ENCODE results near the gene STARD13. TPM values are rescaled to one million over a fixed set of nuclear protein-coding genes. Genes with fewer than 3 reads are reported as not detected.
"Not testable (repeated sequence)": the region's sequence is repeated elsewhere in the genome, so short reads cannot be mapped to it uniquely, and the experiment has no call there.

Gene STARD13
- total RNA-seq, 1 donor from 2014 or later: 50.1 TPM

GRCh38 chr13:33178209-33178840, 107.2 kb downstream of the STARD13 start:
- DNase-seq (ENCODE audit: low spot score): no peak

- DNase-seq (ENCODE audit: low spot score): not testable (repeated sequence)
Measured at GRCh38 chr13:33177340-33178208, 108.0 kb downstream of the STARD13 start.

- no peak for DNase-seq (ENCODE audit: low spot score)
Measured at GRCh38 chr13:33176526-33176925, 109.0 kb downstream of the STARD13 start.

GRCh38 chr13:33175991-33176390, 109.6 kb downstream of the STARD13 start:
- DNase-seq (ENCODE audit: low spot score): no peak

GRCh38 chr13:33174931-33175330, 110.6 kb downstream of the STARD13 start:
- no peak for DNase-seq (ENCODE audit: low spot score)

- no peak for DNase-seq (ENCODE audit: low spot score)
Measured at GRCh38 chr13:33174491-33174890, 111.1 kb downstream of the STARD13 start.

- no peak for DNase-seq (ENCODE audit: low spot score)
Measured at GRCh38 chr13:33172911-33173310, 112.6 kb downstream of the STARD13 start.

- DNase-seq (ENCODE audit: low spot score): no peak
Measured at GRCh38 chr13:33172400-33172799, 113.2 kb downstream of the STARD13 start.

- DNase-seq (ENCODE audit: low spot score): no peak
Measured at GRCh38 chr13:33169273-33169980, 116.1 kb downstream of the STARD13 start.

GRCh38 chr13:33168321-33168960, 117.1 kb downstream of the STARD13 start:
- no peak for DNase-seq (ENCODE audit: low spot score)

GRCh38 chr13:33167491-33167890, 118.1 kb downstream of the STARD13 start:
- DNase-seq (ENCODE audit: low spot score): no peak

- no peak for DNase-seq (ENCODE audit: low spot score)
Measured at GRCh38 chr13:33165787-33166186, 119.8 kb downstream of the STARD13 start.

- no peak for DNase-seq (ENCODE audit: low spot score)
Measured at GRCh38 chr13:33164331-33164730, 121.2 kb downstream of the STARD13 start.

GRCh38 chr13:33162725-33163124, 122.8 kb downstream of the STARD13 start:
- not testable (repeated sequence) for DNase-seq (ENCODE audit: low spot score)

- no peak for DNase-seq (ENCODE audit: low spot score)
Measured at GRCh38 chr13:33158816-33159215, 126.7 kb downstream of the STARD13 start.

- no peak for DNase-seq (ENCODE audit: low spot score)
Measured at GRCh38 chr13:33158271-33158670, 127.3 kb downstream of the STARD13 start.

GRCh38 chr13:33154911-33155310, 130.6 kb downstream of the STARD13 start:
- DNase-seq (ENCODE audit: low spot score): no peak

- no peak for DNase-seq (ENCODE audit: low spot score)
Measured at GRCh38 chr13:33153421-33154404, 131.8 kb downstream of the STARD13 start.

- DNase-seq (ENCODE audit: low spot score): no peak
Measured at GRCh38 chr13:33152389-33152788, 133.2 kb downstream of the STARD13 start.

- DNase-seq (ENCODE audit: low spot score): no peak
Measured at GRCh38 chr13:33150662-33151061, 134.9 kb downstream of the STARD13 start.

- DNase-seq (ENCODE audit: low spot score): no peak
Measured at GRCh38 chr13:33150126-33150525, 135.4 kb downstream of the STARD13 start.

All from ureter (tissue), 1 donor.